Measurements from ENCODE around the gene MKLN1. TPM values are rescaled to one million over a fixed set of nuclear protein-coding genes. Genes with fewer than 3 reads are reported as not detected.

The MKLN1 gene
- total and polyA plus RNA-seq, 2 donors from 2014 or later = 24.4 to 77.0 TPM

- DNase-seq = no peak
- Histone ChIP-seq H3K27ac (ENCODE audit: low read depth in 2 of 2, low read length in 2 of 2) (no peak overlapping the region), H3K9me3 (ENCODE audit: control insufficient read depth in 2 of 3, insufficient read depth in 1 of 3, low read length in 3 of 3) (no peaks in the 10 kb centered on the region), H3K9ac (ENCODE audit: low read length in 3 of 3) (no peak overlapping the region), H3K27me3 (ENCODE audit: control insufficient read depth, insufficient read depth, low read length) (no peaks in the 10 kb centered on the region), H3K4me3 (ENCODE audit: low read length in 3 of 3) (no peak overlapping the region), H3K36me3 (ENCODE audit: control insufficient read depth in 2 of 3, insufficient read depth in 3 of 3, low read length in 3 of 3) (no peaks in the 10 kb centered on the region), H3K4me1 (ENCODE audit: control insufficient read depth in 2 of 3, insufficient read depth in 2 of 3, low read depth in 1 of 3, low read length in 3 of 3) (no peaks in the 10 kb centered on the region)
- no peak for TF ChIP-seq CTCF (IDR thresholded peaks at IDR 0.05; ENCODE audit: borderline replicate concordance, extremely low read depth, insufficient read depth)
- FAIRE-seq = no peak
- intact Hi-C loops (cut with DNase I) = no loop called here
Observed at GRCh38 chr7:131383417-131384285, 56.0 kb downstream of the MKLN1 start.

GRCh38 chr7:131384286-131384635 is 56.6 kb downstream of the MKLN1 start:
- intact Hi-C loops (cut with DNase I) = no loop called here
- Histone ChIP-seq H3K27ac (ENCODE audit: low read depth in 2 of 2, low read length in 2 of 2) (no peak overlapping the region), H3K4me1 (ENCODE audit: control insufficient read depth in 2 of 3, insufficient read depth in 2 of 3, low read depth in 1 of 3, low read length in 3 of 3) (no peaks in the 10 kb centered on the region), H3K9me3 (ENCODE audit: control insufficient read depth in 2 of 3, insufficient read depth in 1 of 3, low read length in 3 of 3) (no peaks in the 10 kb centered on the region), H3K4me3 (ENCODE audit: low read length in 3 of 3) (no peak overlapping the region), H3K27me3 (ENCODE audit: control insufficient read depth, insufficient read depth, low read length) (no peaks in the 10 kb centered on the region), H3K9ac (ENCODE audit: low read length in 3 of 3) (no peak overlapping the region), H3K36me3 (ENCODE audit: control insufficient read depth in 2 of 3, insufficient read depth in 3 of 3, low read length in 3 of 3) (no peaks in the 10 kb centered on the region)
- no peak for TF ChIP-seq CTCF (IDR thresholded peaks at IDR 0.05; ENCODE audit: borderline replicate concordance, extremely low read depth, insufficient read depth)
- no peak for DNase-seq
- FAIRE-seq = no peak

GRCh38 chr7:131385039-131385605 is 57.4 kb downstream of the MKLN1 start:
- no peak for TF ChIP-seq CTCF (IDR thresholded peaks at IDR 0.05; ENCODE audit: borderline replicate concordance, extremely low read depth, insufficient read depth)
- no peaks in the 10 kb centered on the region for H3K4me1 ChIP-seq (ENCODE audit: control insufficient read depth in 2 of 3, insufficient read depth in 2 of 3, low read depth in 1 of 3, low read length in 3 of 3)
- DNase-seq (no peak), FAIRE-seq (no peak)
- intact Hi-C loops (cut with DNase I) = no loop called here
- no peak overlapping the region for H3K4me3 ChIP-seq (ENCODE audit: low read length in 3 of 3)
- no peaks in the 10 kb centered on the region for H3K27me3 ChIP-seq (ENCODE audit: control insufficient read depth, insufficient read depth, low read length)
- H3K27ac ChIP-seq (ENCODE audit: low read depth in 2 of 2, low read length in 2 of 2) = no peak overlapping the region
- no peaks in the 10 kb centered on the region for H3K36me3 ChIP-seq (ENCODE audit: control insufficient read depth in 2 of 3, insufficient read depth in 3 of 3, low read length in 3 of 3)
- H3K9ac ChIP-seq (ENCODE audit: low read length in 3 of 3) = no peak overlapping the region
- H3K9me3 ChIP-seq (ENCODE audit: control insufficient read depth in 2 of 3, insufficient read depth in 1 of 3, low read length in 3 of 3) = no peaks in the 10 kb centered on the region
